AG09309 (cell line): Measurements from ENCODE around the gene NLGN1.

ENCODE experiments used
- DNase-seq: peaks from one replicate; pipeline ENCODE4 v3.0.0-alpha.2; 2010; ENCODE audit warnings: low read depth
- H3K4me3 ChIP-seq: 2 replicates; pipeline ENCODE4 v1.5.1; 2011; ENCODE audit warnings: mild to moderate bottlenecking, low read depth, low read length, moderate library complexity; ENCODE audit not compliant: control insufficient read depth
- TF ChIP-seq, protein P1 (sequence below): IDR thresholded peaks from 2 replicates; pipeline ENCODE4 v1.5.1; 2011; ENCODE audit warnings: mild to moderate bottlenecking, low read depth, low read length, inconsistent platforms; ENCODE audit not compliant: insufficient read depth, control insufficient read depth; ENCODE audit errors: missing control alignments

NLGN1 gene

DNA sequence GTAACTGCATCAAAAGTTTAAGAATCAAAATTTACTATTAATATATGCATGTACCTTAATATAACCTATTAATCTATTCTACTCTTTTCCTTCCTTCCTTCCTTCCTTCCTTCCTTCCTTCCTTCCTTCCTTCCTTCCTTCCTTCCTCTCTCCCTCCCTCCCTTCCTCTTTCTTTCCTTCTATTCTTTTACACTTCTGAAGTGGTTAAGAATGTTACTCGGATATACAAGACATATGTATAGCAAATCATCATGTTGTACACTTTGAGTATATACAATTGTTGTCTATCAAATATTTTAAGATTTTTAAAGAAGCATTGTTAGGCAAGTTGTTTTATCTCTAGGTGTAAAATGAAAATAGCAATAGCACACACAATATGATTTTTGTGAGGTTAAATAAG, 748.5 kb downstream of the NLGN1 start:
- no peak for DNase-seq
- no peak overlapping the region for H3K4me3 ChIP-seq
- TF ChIP-seq, protein P1, sequence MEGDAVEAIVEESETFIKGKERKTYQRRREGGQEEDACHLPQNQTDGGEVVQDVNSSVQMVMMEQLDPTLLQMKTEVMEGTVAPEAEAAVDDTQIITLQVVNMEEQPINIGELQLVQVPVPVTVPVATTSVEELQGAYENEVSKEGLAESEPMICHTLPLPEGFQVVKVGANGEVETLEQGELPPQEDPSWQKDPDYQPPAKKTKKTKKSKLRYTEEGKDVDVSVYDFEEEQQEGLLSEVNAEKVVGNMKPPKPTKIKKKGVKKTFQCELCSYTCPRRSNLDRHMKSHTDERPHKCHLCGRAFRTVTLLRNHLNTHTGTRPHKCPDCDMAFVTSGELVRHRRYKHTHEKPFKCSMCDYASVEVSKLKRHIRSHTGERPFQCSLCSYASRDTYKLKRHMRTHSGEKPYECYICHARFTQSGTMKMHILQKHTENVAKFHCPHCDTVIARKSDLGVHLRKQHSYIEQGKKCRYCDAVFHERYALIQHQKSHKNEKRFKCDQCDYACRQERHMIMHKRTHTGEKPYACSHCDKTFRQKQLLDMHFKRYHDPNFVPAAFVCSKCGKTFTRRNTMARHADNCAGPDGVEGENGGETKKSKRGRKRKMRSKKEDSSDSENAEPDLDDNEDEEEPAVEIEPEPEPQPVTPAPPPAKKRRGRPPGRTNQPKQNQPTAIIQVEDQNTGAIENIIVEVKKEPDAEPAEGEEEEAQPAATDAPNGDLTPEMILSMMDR: no peak

DNA sequence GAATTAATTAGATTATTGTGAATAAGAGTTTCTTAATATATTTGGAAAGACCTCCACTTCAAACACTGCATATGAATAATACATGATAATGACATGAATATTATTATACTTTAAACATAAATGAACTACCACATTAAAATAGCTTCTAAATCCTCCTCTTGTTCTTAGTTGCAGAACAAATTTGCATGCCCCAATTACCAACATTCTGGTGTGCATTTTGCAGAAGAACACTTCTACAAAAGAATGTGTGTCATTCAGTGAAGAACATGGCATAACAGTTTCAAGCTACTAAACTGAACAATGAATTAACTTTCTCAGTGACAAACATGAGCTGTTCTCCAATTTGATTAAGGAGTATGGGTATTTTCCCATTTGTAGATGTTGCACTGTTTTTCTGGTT, 750.3 kb downstream of the NLGN1 start:
- DNase-seq: no peak
- TF ChIP-seq, protein P1: no peak
- no peak overlapping the region for H3K4me3 ChIP-seq

DNA sequence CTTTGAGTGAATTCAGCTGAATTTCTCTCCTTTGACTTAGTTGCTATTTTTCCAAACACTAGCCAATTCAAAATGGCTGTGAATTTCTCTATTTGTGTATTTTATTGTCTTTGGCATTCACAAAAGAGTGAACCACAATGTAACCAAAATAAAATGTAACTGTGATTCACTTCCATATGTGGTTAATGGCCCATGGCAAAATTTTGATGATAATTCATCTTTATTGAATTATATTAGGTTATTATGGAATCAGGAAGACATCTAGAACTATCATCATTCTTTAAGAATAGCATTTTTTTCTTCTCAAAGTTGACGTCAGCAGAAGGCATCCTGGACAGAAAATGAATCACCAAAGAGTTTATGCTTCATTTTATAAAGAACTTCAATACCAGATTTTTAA, 756.3 kb downstream of the NLGN1 start:
- TF ChIP-seq, protein P1: no peak
- no peak overlapping the region for H3K4me3 ChIP-seq
- DNase-seq: peak; percentile 28

DNA sequence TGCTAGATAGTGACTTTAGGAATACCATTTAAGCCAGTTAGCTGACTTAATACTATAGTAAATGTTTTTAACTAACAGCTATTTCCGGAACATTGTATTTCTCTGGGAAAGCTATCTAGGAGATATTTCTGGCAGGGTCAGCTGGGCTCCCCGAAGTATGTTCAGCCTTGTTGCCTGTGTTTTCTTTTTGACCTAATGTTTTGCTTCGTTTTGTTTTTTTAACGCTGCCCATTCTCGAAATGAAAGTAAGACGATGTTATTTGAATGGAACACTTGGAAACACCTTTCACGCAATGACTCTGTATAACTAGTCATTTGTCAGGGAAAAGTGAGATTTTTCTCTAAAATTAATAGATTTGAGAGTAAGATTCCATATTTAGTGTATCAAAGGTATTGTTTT, 758.7 kb downstream of the NLGN1 start:
- TF ChIP-seq, protein P1: no peak
- no peak overlapping the region for H3K4me3 ChIP-seq
- no peak for DNase-seq

DNA sequence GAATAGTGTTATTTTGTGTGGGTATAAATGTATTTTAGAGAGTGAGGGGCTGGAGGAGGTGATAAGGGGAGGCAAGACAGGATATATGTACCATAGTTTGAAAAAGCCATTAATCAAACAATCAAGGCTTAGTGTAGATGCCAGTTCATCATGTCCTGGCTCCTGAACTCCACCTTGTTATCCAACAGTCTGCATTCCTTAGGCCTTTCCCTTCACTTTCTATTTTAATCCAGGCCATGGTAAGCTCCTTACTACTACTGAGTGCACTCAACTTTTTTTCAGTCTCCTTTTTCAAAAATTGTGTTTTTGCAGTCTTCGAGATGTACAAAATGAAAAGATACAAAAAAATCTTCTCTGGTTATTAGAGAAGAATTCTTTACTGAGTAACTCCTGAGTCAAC, 761.1 kb downstream of the NLGN1 start:
- TF ChIP-seq, protein P1: no peak
- no peak for DNase-seq

DNA sequence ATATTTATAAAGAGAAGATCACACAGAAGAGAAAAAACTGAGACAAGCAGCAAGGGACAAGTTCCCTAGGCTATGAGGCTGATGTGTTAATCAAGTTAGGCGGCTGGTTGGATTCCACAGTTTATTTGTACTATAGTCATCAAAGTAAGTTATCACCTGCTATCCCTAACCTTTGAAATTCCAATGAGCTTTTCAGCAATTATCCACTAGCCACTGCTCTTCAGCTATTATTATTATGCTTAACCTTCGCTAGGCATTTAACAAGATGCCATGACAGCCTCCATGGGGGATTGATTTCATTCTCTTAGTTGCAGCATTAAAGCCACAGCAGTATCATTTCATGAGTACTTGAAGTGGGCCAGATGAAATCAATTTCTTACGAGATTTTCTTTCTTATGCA, 762.1 kb downstream of the NLGN1 start:
- DNase-seq: no peak

More for the DNA sequence above, 761.1 kb downstream of the NLGN1 start:
- no peak overlapping the region for H3K4me3 ChIP-seq

More for the DNA sequence above, 762.1 kb downstream of the NLGN1 start:
- H3K4me3 ChIP-seq: no peak overlapping the region
- TF ChIP-seq, protein P1: no peak
